ENCODE data around the gene CEACAM21.

CEACAM21 gene

GRCh38 chr19:41621654-41622053, 45.7 kb downstream of the CEACAM21 start:
- no peak for DNase-seq

DNA sequence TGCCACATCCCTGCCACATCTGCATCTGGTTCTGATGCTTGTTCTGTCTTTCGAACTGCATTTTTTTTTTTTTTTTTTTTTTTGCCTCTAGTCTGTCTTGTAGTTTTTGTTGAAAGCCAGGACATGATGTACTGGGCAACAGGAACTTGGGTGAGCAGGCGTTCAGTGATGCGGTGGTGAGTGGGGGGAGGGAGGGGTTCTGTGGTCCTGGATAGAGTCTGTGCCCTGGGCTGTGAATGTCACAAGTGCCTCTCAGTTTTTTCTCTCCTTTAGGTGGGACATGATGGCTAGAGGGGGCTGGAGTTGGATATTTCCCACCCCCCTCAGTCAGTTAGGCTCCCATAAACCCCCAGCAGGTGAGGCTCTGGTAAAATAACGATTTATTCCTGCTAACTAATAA, 47.4 kb downstream of the CEACAM21 start:
- DNase-seq = no peak

DNA sequence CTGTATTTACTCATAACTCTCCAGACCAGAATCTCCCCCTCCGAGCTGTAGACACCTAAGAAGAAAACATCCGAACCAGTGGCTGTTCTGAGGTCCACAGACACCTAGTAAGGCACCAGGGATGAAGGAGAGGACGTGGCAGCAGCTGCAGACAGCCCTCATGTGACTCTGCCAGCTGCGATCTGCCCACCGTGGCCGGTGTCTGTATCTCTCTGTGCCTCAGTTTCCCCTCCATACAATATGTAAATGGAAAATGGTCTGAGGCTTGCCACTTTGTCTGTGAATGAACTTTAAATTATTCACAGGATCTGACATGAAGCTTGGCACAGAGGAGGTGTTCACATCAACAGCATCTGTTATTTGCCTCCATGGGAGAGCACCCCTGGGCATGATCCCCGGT, 48.5 kb downstream of the CEACAM21 start:
- DNase-seq = no peak

- no peak for DNase-seq
Measured at GRCh38 chr19:41624937-41625336, 49.0 kb downstream of the CEACAM21 start.

DNA sequence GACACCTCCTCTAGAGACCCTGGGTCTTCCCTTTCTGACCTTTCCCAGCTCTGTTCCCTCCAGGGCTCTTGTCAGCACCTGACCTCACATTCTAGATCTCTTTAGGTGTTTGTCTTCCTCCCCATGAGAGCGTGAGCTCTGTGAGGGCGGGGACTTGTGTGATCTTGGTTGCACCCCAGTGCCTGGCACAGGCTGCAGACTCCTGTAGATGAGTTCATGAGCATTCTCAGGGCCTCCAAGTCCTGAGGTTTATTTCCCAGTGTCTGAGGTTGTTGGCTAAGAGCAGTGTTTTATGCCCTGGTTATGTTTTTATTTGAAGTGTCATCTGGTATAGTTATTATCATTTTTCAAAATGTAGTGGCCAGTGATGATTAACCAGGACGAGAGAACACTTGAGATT, 50.3 kb downstream of the CEACAM21 start:
- DNase-seq = no peak

DNA sequence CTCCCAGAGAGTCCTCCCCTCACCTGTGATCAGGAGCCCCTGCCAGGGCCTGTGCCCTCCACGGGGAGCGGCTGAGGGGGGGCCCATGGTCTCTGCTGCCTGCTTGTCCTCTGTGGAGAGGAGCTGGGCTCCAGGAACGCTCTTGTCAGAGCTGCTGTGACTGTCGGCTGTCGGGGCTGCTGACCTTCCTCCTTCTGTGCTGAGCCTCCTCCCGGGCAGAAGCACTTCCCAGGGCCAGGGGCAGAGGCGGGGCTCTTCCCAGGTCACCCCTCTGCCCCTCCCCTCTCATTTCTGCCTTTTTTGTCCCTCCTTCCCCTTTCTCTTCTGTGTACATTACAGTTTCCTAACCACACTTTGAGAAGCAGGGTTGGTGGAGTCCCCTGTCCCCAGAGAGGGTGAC, 50.9 kb downstream of the CEACAM21 start, which contains the start of gene CEACAM4:
Gene CEACAM4 (minus strand): TSS at position 198 of the 400 bp plus-strand sequence. CDS start 111 bp downstream, at position 87.
- no peak for DNase-seq

DNA sequence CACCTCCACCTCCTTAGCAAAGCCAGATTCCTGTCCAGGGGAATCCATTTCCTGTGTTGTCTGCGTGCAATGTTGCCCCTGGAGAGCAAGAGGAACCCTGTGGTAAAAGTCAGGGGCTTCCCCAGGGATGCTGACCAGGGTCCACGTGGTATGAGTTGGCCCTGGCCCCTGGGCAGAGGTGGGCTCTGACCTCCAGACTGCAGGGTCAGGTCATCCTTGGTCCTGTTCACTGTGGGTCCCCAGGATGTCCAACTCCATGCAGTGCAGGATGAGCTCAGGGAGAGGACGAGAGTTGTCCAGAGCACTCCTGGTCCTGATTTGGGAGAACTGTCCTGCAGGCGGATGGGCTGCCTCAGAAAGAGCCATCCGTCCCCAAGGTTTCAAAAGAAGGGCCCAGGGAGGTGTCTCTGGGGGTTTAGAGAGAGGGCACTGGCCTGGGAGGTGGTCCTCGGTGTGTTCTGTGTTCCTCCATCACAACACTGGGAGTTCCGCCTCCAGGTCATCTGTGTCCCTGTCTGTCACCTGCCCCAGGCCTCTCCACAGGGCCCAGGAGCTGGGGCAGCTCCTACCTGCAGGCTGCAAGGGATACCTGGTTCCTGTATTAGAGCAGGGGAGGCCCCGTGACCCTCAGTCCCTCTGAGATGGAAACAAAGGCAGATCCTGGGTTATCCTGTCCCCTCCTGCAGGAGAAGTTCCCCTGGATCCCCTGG, 52.2 kb downstream of the CEACAM21 start:
- no peak for DNase-seq
